Measurements from ENCODE around the gene PELI3.
"Not testable (repeated sequence)": the region's sequence is repeated elsewhere in the genome, so short reads cannot be mapped to it uniquely, and the experiment has no call there.

The PELI3 gene
- total RNA-seq, result 9.6 to 13.8 (median 10.9) reads per million in 4 donors

DNA sequence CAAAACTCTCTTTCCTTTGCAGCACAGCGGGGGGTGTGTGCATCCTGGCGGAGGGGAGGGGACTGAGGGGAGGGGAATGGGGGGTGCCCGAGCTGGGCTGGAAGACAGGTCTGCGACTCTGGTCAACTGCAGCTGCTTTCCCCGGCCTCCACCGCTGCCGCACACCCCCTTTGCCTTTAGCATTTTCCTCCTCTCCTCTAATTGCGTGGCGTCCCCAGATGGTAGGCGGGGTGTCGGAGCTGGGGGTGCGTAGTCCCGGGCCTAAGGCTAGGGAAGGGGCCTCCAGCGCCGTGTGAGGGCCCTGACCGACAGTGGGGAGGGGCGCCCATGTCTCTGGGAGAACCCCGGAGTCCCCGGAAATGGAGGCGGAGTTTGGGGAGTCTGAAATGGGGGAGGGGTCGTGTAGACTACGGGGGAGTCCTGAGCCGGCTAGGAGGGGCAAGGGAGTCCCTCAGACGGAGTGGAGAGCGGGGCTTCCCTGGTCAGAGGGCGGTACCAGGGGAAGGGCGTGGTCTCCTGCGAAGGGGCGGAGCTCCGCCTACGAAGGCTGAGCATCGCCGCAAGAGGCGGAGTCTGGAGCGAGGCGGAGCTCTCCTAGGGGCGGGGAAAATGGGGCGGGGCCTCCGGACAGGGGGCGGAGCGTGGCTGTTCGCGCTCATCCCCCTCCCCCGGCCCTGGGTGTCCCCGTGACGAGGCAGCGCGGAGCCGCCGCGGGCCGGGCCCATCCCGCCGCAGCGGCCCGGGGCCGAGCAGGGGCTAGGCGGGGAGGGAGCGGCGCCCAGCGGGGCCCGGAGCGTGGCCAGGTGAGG, at the start of gene PELI3:
TSS of gene PELI3 (plus strand) at position 681 of the 809 bp plus-strand sequence. CDS start 1,224 bp downstream, outside the sequence.
- peak; percentile 91 to 95 (median 92) for DNase-seq

GRCh38 chr11:66417000-66417399, 49.7 kb upstream of the PELI3 start:
- no peak for DNase-seq

- peak in 4 of 5 donors; percentile 26 to 50 (median 35) for DNase-seq
These were observed 48.3 kb upstream of the PELI3 start for GRCh38 chr11:66418168-66418985.

GRCh38 chr11:66418986-66419308, 47.8 kb upstream of the PELI3 start:
- DNase-seq, result no peak

- DNase-seq, result no peak
These were observed 46.9 kb upstream of the PELI3 start for GRCh38 chr11:66419825-66420224.

- DNase-seq, result no peak
These were observed 45.8 kb upstream of the PELI3 start, which contains the start of gene NPAS4 for GRCh38 chr11:66420671-66421476. Gene NPAS4 (plus strand): TSS chr11:66421035. CDS start chr11:66421180, 145 bp downstream.

- peak; percentile 68 to 88 (median 81) for DNase-seq
These were observed 45.1 kb upstream of the PELI3 start for GRCh38 chr11:66421492-66422205.

DNA sequence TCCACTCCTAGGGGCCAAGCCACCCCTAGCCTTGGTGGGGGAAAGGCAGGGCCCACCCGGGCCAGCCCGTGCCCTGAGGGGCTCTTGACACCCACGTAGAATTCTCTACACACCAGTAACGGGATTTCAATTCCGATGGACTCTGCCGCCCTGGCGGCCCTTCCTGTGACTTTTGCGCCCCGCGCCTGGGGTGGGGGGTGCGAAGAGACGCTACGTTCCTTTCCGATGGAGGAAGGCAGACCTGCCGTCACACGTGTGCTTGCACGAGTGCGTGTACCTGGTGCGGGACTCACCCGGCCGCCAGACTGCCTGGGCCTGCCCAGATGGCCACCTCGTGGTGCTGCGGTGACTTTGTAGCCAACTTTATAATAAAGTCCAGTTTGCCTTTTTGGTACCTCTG, 40.4 kb upstream of the PELI3 start:
- no peak for DNase-seq

GRCh38 chr11:66428933-66429332, 37.8 kb upstream of the PELI3 start:
- no peak for DNase-seq

- DNase-seq, result peak; percentile 32 to 69 (median 55)
These were observed 36.6 kb upstream of the PELI3 start for GRCh38 chr11:66429983-66430602.

DNA sequence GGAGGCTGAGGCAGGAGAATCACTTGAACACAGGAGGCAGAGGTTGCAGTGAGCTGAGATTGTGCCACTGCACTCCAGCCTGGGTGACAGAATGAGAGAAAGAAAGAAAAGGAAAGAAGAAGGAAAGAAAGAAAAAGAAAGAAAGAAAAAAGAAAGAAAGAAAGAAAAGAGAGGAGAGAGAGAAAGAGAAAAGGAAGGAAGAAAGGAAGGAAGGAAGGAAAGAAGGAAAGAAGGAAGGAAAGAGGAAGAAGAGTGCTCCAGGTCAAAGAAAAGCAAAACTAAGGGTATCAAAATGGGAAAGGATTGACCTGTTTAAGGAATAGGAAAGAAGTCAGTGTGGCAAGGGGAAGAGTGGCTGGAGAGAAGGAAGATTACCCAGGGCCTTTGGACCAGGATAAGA, 35.4 kb upstream of the PELI3 start:
- DNase-seq, result not testable (repeated sequence)

- DNase-seq, result not testable (repeated sequence)
These were observed 34.8 kb upstream of the PELI3 start for GRCh38 chr11:66431871-66432329.

GRCh38 chr11:66432597-66432996, 34.1 kb upstream of the PELI3 start:
- DNase-seq, result no peak

DNA sequence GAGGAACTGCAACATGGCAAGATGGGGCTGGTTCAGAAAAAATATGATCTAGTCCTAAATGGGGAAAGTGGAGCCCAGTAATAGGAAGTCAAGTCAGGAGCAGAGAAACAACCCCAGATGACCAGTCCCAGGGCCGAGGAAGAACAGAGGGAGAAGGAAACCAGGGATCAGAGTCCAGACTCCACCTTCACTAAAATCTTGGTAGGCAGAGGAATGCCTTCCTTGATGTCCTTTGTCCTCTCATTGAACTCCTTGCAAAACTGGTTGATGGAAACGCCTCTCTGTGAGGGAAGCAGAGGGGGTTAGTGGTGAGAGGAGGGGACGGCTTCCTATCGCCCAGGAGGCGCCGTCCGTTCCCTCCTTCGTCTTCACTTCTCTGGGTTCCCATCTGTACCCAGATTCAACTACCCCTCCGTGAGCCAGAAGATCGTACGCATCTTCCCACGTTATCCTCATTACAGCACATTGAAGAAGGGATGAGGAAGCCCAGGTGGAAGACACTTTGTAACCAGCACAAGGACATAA, 28.7 kb upstream of the PELI3 start:
- DNase-seq, result no peak

DNA sequence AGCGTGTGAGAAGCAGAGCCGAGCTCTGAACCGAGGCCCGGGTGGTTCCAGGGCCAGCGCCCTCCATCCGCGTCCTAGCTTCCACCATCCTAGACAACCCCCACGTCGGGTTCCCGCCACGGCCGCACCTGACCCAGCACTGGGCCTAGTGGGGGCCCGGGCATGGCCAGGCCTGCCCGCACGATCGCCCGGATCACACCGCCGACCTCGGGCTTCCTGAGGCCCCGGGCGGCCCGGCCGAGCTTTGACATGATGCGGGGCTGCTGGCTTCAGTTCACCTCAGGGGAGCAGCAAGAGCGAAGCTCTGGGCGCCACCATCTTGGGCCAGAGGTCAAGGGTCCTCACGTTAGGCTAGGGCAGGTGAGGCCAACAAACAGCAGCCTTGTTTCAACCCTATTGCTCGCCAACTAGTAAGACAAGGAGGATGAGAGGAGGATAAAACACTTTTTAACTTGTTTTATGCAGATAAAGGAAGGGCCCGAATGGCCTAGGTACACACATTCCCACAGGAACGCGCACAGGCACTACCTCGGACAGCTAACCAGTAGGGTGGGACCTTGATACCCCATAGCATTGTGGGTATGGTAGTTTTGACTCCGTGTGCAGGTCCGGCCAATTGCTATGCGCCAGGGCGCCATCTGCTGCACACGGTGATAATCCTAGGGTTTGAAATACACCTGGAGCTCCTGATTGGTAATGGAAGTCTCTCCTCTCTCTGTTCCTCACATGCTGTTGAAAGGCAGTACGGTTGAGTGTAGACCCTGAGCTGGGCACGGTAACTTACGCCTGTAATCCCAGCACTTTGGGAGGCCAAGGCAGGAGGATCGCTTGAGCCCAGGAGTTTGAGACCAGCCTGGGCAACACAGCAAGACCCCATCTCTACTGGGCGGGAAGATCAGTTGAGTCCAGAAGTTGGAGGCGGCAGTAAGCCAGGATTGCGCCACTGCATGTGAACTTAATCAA, 27.9 kb upstream of the PELI3 start, which contains the start of gene MRPL11:
TSS of gene MRPL11 (minus strand) at position 345 of the 963 bp plus-strand sequence. CDS start at position 251, 94 bp downstream.
- peak; percentile 64 to 91 (median 79) for DNase-seq

GRCh38 chr11:66440101-66440939, 26.4 kb upstream of the PELI3 start:
- not testable (repeated sequence) for DNase-seq

- DNase-seq, result not testable (repeated sequence)
These were observed 25.8 kb upstream of the PELI3 start for GRCh38 chr11:66440940-66441282.

- no peak for DNase-seq
These were observed 23.1 kb upstream of the PELI3 start for GRCh38 chr11:66443602-66444001.

- DNase-seq, result no peak
These were observed 19.7 kb upstream of the PELI3 start for GRCh38 chr11:66447012-66447411.

Measured in T-helper 1 cell (primary cell).